ENCODE results near the gene PRRG4.

- TF ChIP-seq CTCF (IDR thresholded peaks at IDR 0.05; ENCODE audit: poor library complexity) (no peak), EZH2 (IDR thresholded peaks at IDR 0.05; ENCODE audit: borderline replicate concordance) (no peak), EZH2phosphoT487 (IDR thresholded peaks at IDR 0.05; ENCODE audit: low read depth, severe bottlenecking, unreplicated experiment) (no peak)
These were observed 25.9 kb downstream of the PRRG4 start for GRCh38 chr11:32855601-32856000.

Measured in hepatocyte (in vitro differentiated cells).